ENCODE measurements around the gene SPTBN1.

GRCh38 chr2:54680397-54681041, 224.4 kb downstream of the SPTBN1 start:
- TF ChIP-seq NFYB (CRISPR knock-in tag; conservative IDR thresholded peaks at IDR 0.05; ENCODE audit: low read depth) (no peak), SP1 (CRISPR knock-in tag; conservative IDR thresholded peaks at IDR 0.05) (no peak), CTCF (IDR thresholded peaks at IDR 0.05) (no peak), IRF1 (CRISPR knock-in tag; IDR thresholded peaks at IDR 0.05) (no peak), IRF2 (CRISPR knock-in tag; IDR thresholded peaks at IDR 0.05; ENCODE audit: borderline replicate concordance, low read depth) (no peak), ZSCAN18 (CRISPR knock-in tag; IDR thresholded peaks at IDR 0.05) (no peak), KAT7 (CRISPR knock-in tag; IDR thresholded peaks at IDR 0.05; ENCODE audit: borderline replicate concordance) (no peak)

Measured in WTC11 (cell line).